Neural crest cell (in vitro differentiated cells): ENCODE data around the gene CR1L. TPM values are rescaled to one million over a fixed set of nuclear protein-coding genes. Genes with fewer than 3 reads are reported as not detected.
"Not testable (repeated sequence)": the region's sequence is repeated elsewhere in the genome, so short reads cannot be mapped to it uniquely, and the experiment has no call there.

Experiments
- DNase-seq: peaks from one replicate; pipeline ENCODE4 v3.0.0; 2021; ENCODE audit warnings: low read depth, mixed read lengths, low spot score
- H3K27ac Mint-ChIP-seq: one replicate; pipeline ENCODE4 v1.8.0; 2021; ENCODE audit warnings: mild to moderate bottlenecking, mixed read lengths; ENCODE audit not compliant: unreplicated experiment
- H3K27me3 Mint-ChIP-seq: 2 replicates; pipeline ENCODE4 v1.8.0; 2021; ENCODE audit warnings: low read depth, mild to moderate bottlenecking, mixed read lengths
- H3K36me3 Mint-ChIP-seq: 2 replicates; pipeline ENCODE4 v1.8.0; 2021; ENCODE audit warnings: low read depth, mild to moderate bottlenecking, mixed read lengths
- H3K4me1 Mint-ChIP-seq: 2 replicates; pipeline ENCODE4 v1.8.0; 2021; ENCODE audit warnings: mixed read lengths
- H3K4me3 Mint-ChIP-seq: one replicate; pipeline ENCODE4 v1.8.0; 2021; ENCODE audit warnings: mild to moderate bottlenecking, mixed read lengths
- H3K9me3 Mint-ChIP-seq: 2 replicates; pipeline ENCODE4 v1.8.0; 2021; ENCODE audit warnings: mixed read lengths
- total RNA-seq: library from RNA; stranded (reverse); gene quantifications from 2 replicates; pipeline ENCODE4 v1.2.1, GENCODE V29; 2021
- TF ChIP-seq, protein P1 (sequence below): fragments of 200-600 bp; sonication (generic); conservative IDR thresholded peaks from 2 replicates; pipeline ENCODE4 v1.5.0; 2021; ENCODE audit warnings: antibody characterized with exemption, mild to moderate bottlenecking

Gene CR1L
- total RNA-seq, 1 donor from 2014 or later, result not detected

DNA sequence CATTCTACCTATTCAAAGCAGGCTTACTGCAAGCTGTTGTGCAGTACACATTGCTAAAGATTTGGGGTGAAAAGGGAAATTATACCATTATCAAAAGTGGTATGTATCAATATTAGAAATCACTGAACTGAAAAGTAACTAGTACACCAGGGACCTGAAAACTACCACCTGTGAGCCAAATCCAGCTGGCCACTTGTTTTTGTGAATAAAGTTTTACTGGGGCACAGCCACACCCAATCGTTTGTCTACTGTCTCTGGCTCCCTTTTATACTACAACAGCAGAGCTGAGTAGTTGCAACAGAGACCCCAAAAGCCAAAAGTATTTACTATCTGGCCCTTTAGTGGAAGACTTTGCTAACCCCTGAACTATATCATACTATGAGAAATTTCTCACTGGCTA, 13.8 kb upstream of the CR1L start:
- no peak for DNase-seq
- Mint-ChIP-seq H3K27me3 (peaks cover 6% of the 10 kb centered on the region), H3K4me1 (no peaks in the 10 kb centered on the region)

DNA sequence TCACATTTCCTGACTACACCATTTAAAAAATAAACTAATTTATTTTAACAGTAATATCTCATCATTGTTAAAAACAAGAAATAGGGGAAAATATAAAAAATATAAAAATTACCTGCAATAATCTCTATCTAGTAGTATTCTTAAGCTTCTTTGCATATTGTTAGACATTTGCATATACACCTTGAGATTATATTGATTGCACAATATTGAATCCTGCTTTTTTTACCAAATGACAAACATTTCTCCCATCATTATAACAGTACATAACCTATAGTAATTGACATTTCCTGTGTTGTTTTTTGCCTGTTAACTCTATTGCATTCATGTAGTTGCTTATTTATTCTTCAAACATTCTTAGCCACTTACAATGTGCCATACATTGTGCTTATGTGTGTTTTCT, 11.7 kb upstream of the CR1L start:
- Mint-ChIP-seq H3K4me3 (no peak overlapping the region), H3K27ac (no peak overlapping the region), H3K36me3 (no peaks in the 10 kb centered on the region), H3K9me3 (no peaks in the 10 kb centered on the region), H3K27me3 (peaks cover 6% of the 10 kb centered on the region), H3K4me1 (no peaks in the 10 kb centered on the region)
- TF ChIP-seq, protein P1, sequence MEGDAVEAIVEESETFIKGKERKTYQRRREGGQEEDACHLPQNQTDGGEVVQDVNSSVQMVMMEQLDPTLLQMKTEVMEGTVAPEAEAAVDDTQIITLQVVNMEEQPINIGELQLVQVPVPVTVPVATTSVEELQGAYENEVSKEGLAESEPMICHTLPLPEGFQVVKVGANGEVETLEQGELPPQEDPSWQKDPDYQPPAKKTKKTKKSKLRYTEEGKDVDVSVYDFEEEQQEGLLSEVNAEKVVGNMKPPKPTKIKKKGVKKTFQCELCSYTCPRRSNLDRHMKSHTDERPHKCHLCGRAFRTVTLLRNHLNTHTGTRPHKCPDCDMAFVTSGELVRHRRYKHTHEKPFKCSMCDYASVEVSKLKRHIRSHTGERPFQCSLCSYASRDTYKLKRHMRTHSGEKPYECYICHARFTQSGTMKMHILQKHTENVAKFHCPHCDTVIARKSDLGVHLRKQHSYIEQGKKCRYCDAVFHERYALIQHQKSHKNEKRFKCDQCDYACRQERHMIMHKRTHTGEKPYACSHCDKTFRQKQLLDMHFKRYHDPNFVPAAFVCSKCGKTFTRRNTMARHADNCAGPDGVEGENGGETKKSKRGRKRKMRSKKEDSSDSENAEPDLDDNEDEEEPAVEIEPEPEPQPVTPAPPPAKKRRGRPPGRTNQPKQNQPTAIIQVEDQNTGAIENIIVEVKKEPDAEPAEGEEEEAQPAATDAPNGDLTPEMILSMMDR, result no peak
- DNase-seq, result no peak

More for the DNA sequence above, 13.8 kb upstream of the CR1L start:
- no peak overlapping the region for H3K27ac Mint-ChIP-seq
- no peaks in the 10 kb centered on the region for H3K36me3 Mint-ChIP-seq
- TF ChIP-seq, protein P1, result no peak
- H3K9me3 Mint-ChIP-seq, result no peaks in the 10 kb centered on the region
- H3K4me3 Mint-ChIP-seq, result no peak overlapping the region

DNA sequence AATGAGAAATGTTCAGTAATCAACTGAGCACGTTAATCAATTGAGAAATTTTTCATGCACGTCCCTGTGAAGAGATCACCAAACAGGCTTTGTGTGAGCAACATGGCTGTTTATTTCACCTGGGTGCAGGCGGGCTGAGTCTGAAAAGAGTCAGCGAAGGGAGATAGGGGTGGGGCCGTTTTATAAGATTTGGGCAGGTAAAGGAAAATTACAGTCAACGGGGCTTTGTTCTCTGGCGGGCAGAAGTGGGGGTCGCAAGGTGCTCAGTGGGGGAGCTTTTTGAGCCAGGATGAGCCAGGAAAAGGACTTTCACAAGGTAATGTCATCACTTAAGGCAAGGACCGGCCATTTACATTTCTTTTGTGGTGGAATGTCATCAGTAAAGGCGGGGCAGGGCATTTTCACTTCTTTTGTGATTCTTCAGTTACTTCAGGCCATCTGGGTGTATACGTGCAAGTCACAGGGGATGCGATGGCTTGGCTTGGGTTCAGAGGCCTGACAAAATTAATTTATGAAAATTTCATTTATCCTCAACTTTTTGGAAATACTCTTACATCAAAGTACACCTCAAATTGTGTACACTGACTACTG, 11.1 kb upstream of the CR1L start:
- not testable (repeated sequence) for H3K36me3 Mint-ChIP-seq, H3K4me1 Mint-ChIP-seq, H3K4me3 Mint-ChIP-seq, DNase-seq, H3K27me3 Mint-ChIP-seq, H3K9me3 Mint-ChIP-seq, H3K27ac Mint-ChIP-seq

DNA sequence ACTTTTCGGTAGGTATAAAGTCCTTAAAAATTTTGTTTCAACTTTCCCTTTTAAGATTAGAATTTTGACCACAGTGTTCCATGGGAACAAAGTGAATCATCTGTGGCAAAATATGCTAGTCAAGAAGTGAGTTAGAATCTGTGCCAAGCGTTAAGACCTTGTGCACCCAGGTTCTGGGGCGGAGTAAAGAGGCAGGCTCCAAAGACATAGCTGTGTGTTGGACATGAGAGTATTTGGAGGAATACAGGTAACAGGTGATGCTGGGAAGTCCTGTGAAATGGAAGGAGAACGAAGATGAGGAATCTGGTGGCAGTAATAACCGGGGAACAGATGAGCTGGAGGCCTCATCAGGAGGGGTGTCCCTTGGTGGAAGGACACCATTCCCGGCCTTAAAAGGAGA, 10.6 kb upstream of the CR1L start:
- H3K36me3 Mint-ChIP-seq, H3K4me3 Mint-ChIP-seq: not testable (repeated sequence)

DNA sequence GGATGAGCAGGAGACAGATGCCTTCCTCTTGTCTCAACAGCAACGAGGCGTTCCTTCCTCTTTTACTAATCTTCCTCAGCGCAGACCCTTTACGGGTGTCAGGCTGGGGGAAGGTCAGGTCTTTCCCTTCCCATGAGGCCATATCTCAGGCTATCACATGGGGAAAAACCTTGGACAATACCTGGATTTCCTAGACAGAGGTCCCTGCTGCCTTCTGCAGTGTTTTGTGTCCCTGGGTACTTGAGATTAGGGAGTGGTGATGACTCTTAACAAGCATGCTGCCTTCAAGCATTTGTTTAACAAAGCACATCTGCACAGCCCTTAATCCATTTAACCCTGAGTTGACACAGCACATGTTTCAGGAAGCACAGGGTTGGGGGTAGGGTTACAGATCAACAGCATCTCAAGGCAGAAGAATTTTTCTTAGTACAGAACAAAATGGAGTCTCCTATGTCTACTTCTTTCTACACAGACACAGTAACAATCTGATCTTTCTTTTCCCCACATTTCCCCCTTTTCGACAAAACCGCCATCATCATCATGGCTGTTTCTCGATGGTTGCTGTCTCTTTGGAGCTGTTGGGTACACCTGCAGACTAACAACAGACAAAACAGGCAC, 9.3 kb upstream of the CR1L start:
- not testable (repeated sequence) for H3K27me3 Mint-ChIP-seq, DNase-seq, H3K4me3 Mint-ChIP-seq, H3K36me3 Mint-ChIP-seq, H3K27ac Mint-ChIP-seq, H3K9me3 Mint-ChIP-seq
- H3K4me1 Mint-ChIP-seq, result peaks cover 14% of the 10 kb centered on the region

More for the DNA sequence above, 10.6 kb upstream of the CR1L start:
- not testable (repeated sequence) for H3K27ac Mint-ChIP-seq, DNase-seq, H3K27me3 Mint-ChIP-seq, H3K9me3 Mint-ChIP-seq
- H3K4me1 Mint-ChIP-seq, result peaks cover 11% of the 10 kb centered on the region

DNA sequence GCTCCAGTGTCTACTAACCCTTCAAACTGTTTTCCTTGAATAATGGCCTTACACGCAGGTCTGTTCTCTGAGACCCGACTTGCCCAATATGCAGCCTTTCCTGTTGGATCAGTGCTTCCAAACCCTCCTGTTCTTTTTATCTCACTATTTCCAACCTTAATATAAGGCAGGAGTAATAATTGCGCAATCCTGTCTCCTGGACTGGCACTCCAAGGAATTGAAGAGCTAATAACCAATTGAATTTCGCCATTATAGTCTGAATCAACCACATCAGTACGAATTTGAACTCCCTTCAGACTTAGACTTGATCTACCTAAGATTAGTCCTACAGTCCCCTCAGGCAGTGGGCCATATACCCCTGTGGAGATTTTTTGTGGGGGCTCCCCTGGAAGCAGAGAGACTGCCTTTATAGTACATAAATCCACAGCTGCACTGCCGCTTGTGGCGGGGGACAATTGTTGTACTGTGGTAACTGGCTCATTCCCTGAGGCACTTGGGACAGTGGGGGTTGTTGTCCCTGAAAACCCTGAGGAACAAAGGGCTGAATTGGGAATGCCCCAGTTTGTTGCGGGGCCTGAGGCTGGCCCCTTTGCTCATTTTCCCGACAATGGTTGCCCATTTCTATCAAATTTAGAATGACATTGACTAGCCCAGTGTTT, 6.3 kb upstream of the CR1L start:
- DNase-seq, H3K36me3 Mint-ChIP-seq, H3K4me3 Mint-ChIP-seq, H3K27ac Mint-ChIP-seq, H3K9me3 Mint-ChIP-seq, H3K27me3 Mint-ChIP-seq: not testable (repeated sequence)
- H3K4me1 Mint-ChIP-seq, result peaks cover 14% of the 10 kb centered on the region

DNA sequence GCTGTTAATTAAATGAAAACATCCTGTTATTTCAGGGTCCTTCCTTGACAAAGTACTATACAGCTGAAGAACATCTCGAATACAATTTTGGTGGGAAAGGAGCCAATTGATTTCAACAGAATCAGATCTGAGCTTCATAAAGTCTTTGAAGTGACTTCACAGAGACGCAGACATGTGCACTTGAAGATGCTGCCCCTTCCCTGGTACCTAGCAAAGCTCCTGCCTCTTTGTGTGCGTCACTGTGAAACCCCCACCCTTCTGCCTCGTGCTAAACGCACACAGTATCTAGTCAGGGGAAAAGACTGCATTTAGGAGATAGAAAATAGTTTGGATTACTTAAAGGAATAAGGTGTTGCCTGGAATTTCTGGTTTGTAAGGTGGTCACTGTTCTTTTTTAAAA, 5.6 kb upstream of the CR1L start:
- H3K4me1 Mint-ChIP-seq, result peaks cover 14% of the 10 kb centered on the region
- not testable (repeated sequence) for H3K36me3 Mint-ChIP-seq, DNase-seq, H3K9me3 Mint-ChIP-seq, H3K4me3 Mint-ChIP-seq, H3K27me3 Mint-ChIP-seq, H3K27ac Mint-ChIP-seq

DNA sequence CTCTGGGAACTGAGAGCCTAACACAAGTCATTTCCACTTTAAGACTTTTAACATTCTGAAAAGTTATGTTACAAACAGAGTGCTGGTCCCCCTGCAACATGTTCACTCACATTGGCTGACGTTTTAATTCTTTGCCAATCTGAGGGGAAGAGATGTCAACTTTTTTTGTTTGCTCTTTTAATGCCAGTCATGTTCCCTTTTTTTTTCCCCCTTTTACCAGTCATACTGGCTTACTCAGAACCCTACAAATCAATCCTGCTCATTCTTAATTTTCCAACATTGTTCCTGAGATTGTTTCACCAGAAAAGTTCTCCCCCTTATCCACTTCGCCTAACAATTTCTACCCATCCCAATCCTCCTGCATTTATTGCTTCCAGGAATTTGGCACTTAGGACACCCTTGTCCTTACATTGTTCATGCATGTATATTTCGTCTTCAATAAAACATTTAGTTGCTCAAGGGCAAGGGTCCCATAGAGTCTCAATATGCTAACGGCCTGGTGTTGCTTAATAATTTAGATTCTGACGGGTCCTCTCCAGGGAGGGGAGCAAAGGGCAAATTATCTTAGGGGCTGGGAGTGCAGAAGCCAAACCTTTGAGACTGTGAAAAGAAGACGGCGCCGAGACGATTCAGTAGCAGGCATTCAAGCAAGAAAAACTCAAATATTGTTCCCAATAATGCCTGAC, 624 bp upstream of the CR1L start:
- no peaks in the 10 kb centered on the region for H3K36me3 Mint-ChIP-seq
- peaks cover 6% of the 10 kb centered on the region for H3K27me3 Mint-ChIP-seq
- no peaks in the 10 kb centered on the region for H3K9me3 Mint-ChIP-seq
- no peak overlapping the region for H3K27ac Mint-ChIP-seq
- no peak for DNase-seq
- H3K4me1 Mint-ChIP-seq, result peaks cover 4% of the 10 kb centered on the region
- H3K4me3 Mint-ChIP-seq, result no peak overlapping the region
- TF ChIP-seq, protein P1, result no peak
